IPS-18c (cell line): Measurements from ENCODE around the gene ALDOA.
A peak's percentile ranks its signal among the peaks of the same experiment; 100 is the strongest.

Source experiments
- H3K4me3 ChIP-seq: 2 replicates; pipeline ENCODE4 v1.7.0; 2013; ENCODE audit warnings: low read depth, mild to moderate bottlenecking, low read length, moderate library complexity; ENCODE audit not compliant: insufficient read depth
- H3K9me3 ChIP-seq: one replicate; pipeline ENCODE4 v1.6.1; 2013; ENCODE audit warnings: mild to moderate bottlenecking, low read length, moderate library complexity; ENCODE audit not compliant: control insufficient read depth, insufficient read depth

The ALDOA gene

GRCh38 chr16:30063893-30064728, 1.4 kb upstream of the ALDOA start:
- peak overlapping the region; percentile 95 for H3K4me3 ChIP-seq
- H3K9me3 ChIP-seq, result peaks cover 2% of the 10 kb centered on the region

- Histone ChIP-seq H3K4me3 (peak overlapping the region; percentile 95), H3K9me3 (peaks cover 2% of the 10 kb centered on the region)
Observed at GRCh38 chr16:30064729-30065101, 845 bp upstream of the ALDOA start.

DNA sequence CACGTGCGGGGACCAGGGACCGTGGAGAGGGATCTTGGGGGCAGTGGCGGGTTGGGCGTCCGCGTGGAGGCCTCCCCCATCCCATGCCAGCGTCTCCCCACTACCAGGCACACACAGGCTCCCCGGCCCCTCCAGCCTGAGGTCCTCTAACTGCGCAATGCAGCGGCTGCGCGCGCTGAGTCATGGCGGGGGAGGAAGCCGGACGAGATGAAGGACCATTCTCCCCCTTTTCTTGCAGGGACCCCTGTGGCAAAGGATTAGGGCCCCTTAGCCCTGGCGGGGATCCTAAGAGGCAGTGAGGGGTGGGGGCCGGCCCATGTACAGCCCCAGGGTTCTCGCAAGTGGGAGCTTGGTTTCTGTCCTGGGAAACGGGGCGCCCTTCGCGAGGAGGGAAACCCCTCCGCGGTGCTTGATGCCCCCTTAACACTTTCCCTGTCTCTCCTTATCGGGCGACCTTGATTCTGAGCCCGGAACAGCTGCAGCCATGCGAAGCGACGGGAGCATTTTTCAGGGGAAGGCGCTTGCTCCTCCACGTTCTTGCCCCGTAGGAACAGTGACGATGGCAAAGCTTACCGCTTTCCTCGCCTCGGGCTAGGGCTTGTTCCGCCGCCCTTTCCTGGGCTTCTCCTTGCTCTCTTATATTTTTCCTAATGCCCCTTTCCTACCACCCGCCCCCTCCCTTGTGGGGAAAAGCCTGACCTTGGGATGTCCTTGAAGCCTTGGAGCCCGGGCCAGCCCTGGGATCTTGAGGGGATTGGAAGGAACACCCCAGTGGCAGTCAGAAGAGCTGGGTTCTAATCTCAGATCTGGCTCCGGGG, 592 bp downstream of the ALDOA start:
- H3K4me3 ChIP-seq, result peak overlapping the region; percentile 95
- H3K9me3 ChIP-seq, result peaks cover 2% of the 10 kb centered on the region

DNA sequence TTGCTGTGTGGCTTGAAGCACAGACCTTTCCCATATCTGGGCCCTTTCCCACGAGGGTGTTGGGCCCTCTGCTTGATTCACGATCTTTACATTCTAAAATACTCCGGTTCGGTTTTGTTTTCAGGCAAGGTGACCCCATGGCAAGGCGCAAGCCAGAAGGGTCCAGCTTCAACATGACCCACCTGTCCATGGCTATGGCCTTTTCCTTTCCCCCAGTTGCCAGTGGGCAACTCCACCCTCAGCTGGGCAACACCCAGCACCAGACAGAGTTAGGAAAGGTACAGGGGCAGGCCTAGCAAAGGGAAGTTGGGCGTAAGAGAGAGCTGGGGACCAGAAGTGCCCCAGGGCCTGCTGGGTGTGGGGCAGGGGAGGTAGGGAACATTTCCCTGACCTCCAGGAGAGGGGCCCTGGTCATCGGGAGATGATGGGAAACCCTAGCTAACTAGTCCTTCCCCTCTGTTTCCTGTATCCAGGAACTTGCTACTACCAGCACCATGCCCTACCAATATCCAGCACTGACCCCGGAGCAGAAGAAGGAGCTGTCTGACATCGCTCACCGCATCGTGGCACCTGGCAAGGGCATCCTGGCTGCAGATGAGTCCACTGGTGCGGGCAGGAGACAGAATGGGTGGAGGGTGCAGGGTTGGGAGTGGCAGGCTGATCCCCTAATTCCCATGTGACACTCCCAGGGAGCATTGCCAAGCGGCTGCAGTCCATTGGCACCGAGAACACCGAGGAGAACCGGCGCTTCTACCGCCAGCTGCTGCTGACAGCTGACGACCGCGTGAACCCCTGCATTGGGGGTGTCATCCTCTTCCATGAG, 1.4 kb downstream of the ALDOA start:
- H3K9me3 ChIP-seq, result peaks cover 2% of the 10 kb centered on the region
- peak overlapping the region; percentile 95 for H3K4me3 ChIP-seq

DNA sequence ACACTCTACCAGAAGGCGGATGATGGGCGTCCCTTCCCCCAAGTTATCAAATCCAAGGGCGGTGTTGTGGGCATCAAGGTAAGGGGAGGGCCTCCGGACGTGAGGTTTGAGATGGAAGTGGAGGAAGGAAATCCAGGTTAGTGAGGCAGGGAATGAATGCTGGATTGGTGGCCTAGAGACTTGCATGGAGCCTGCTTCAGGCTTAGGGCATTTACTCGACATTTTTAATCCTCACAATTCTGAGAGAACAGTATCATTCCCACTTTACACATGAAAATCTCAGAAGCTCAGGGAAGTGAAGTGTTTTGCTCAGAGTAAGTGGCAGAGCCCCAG, 2.0 kb downstream of the ALDOA start:
- Histone ChIP-seq H3K4me3 (no peak overlapping the region; the same call in 1 of the 2 replicates), H3K9me3 (peaks cover 2% of the 10 kb centered on the region)

DNA sequence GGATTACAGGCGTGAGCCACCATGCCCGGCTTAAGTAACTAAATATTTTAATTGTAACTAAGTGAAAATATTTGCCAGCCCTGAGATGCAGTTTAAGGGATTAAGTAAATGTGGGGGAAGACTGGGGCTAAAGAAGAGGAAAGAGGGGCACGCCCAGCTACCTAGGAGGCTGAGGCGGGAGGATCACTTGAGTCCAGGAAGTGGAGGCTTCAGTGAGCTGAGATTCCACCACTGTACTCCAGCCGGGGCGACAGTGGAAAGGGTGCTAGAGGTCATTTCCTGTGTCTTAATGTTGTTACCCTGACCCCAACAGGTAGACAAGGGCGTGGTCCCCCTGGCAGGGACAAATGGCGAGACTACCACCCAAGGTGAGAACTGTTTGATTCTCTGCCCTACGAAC, 2.8 kb downstream of the ALDOA start:
- Histone ChIP-seq H3K9me3 (peaks cover 2% of the 10 kb centered on the region), H3K4me3 (no peak overlapping the region; the same call in 1 of the 2 replicates)

GRCh38 chr16:30068750-30069610, 3.4 kb downstream of the ALDOA start:
- H3K9me3 ChIP-seq, result peaks cover 2% of the 10 kb centered on the region
- no peak overlapping the region for H3K4me3 ChIP-seq

- no peak overlapping the region for H3K4me3 ChIP-seq
- H3K9me3 ChIP-seq, result peaks cover 2% of the 10 kb centered on the region
Observed at GRCh38 chr16:30069611-30070462, 4.3 kb downstream of the ALDOA start.

DNA sequence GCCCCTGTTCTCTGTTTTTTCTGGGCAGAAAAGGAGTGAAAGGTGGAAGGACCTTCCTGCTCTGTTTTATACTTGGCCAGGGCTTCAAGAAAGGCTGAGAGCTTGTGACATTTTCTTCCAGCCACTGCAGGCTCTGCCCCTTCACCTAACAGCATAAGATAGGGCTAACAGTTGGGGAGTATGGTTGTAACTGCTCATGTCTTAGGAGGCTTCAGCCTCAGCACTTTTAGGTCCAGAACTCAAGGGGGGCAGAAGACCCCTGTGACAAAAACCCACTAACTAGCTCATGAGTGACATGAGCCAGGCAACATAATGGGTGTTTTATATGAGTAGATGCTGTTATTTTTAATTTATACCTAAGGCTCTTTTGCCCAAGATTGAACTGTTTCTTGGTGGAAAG, 4.9 kb downstream of the ALDOA start:
- peaks cover 2% of the 10 kb centered on the region for H3K9me3 ChIP-seq
- no peak overlapping the region for H3K4me3 ChIP-seq

GRCh38 chr16:30075503-30076275, 10.1 kb downstream of the ALDOA start, which contains the start of gene PPP4C:
Gene PPP4C (plus strand): TSS chr16:30075994. CDS start chr16:30076378, 384 bp downstream.
- peak within 1 kb of the TSS; percentile 90 for H3K4me3 ChIP-seq
- no peaks in the 10 kb centered on the region for H3K9me3 ChIP-seq

DNA sequence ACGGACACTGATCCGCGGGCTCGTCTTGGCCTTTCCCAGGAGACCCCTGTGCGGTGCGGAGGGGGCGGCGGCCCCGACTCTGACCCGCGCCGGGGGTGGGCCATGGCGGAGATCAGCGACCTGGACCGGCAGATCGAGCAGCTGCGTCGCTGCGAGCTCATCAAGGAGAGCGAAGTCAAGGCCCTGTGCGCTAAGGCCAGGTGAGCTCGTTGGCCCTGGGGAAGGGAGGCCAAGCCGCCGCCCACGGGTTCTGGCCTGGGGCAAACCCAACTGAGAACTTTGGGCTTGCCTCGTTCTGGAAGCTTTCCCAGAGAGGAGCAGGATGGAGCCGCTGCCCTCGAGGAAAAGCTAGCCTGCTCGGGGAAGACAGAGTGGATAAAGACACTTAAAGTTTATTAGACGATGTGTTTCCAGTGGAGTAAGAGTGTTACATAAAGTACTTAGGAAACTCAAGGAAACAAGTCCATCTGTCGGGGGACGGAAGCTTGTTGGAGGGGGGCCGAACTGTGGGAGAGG, 10.8 kb downstream of the ALDOA start:
- no peaks in the 10 kb centered on the region for H3K9me3 ChIP-seq
- peak overlapping the region; percentile 90 for H3K4me3 ChIP-seq

DNA sequence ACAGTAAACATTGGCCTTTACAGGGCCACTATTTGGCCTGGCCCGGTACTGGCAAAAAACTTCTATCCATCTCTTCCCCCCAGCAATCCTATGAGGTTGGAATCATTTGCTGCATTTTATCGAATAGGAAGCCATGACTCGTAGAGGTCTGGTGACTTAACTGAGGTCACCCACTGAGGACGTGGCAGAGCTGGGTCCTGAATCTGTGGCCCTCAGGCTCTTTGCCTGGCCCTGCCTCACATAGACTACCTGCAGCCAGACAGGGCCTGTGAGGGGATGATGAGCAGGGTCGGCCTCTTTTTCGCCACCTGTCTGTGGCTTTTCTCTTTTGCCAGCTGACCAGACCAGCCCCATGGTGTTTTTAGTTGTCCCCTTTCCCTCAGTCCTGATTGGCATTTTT, 12.1 kb downstream of the ALDOA start:
- H3K9me3 ChIP-seq, result no peaks in the 10 kb centered on the region
- no peak overlapping the region for H3K4me3 ChIP-seq

DNA sequence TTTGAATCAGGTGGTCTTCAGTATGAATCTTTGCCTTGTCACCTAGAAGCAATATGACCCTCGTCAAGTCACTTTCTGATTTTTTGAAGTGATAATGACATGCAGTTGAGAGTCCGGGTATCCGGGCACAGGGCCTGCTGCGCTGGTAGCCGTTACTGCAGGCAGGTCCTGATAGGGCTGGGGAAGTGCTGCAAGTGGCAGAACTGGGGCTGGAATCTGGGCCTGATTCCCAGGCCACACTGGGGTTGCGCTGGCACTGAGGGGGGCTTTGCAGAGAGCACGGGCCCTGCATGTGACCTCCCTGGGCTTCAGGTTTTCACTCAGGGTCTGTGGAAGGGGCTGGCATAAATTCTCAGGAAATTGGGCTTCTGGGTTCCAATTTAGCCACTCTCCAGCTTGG, 13.2 kb downstream of the ALDOA start:
- H3K9me3 ChIP-seq, result no peaks in the 10 kb centered on the region
- no peak overlapping the region for H3K4me3 ChIP-seq

DNA sequence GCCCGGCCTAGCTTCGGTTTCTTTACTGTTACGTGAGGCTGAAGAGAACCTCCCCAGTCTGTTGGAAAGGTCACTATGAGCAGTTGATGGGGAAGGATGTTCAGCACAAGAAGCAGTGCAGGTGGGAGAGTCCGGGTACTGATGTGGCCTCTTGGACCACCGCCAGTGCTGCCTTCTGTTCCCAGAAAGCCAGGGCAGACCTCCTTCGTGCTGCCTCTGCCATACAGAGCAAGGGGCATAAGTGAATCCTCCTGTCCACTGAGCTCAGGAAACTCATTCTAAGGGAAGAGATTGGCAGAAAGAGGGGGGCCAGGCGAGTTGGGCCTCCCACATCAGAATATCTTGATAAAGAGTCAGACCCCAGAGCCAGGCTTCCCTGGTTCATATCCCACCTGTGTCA, 13.9 kb downstream of the ALDOA start:
- no peak overlapping the region for H3K4me3 ChIP-seq
- H3K9me3 ChIP-seq, result no peaks in the 10 kb centered on the region

- Histone ChIP-seq H3K9me3 (no peaks in the 10 kb centered on the region), H3K4me3 (no peak overlapping the region)
Observed at GRCh38 chr16:30082545-30083090, 17.1 kb downstream of the ALDOA start.
